GM23248 (cell line): Measurements from ENCODE around the gene IL36B. TPM values are rescaled to one million over a fixed set of nuclear protein-coding genes. Genes with fewer than 3 reads are reported as not detected.

Source experiments
- DNase-seq: peaks from one replicate; pipeline ENCODE4 v3.0.0-alpha.2; 2015
- H2AFZ ChIP-seq: fragments of 200-600 bp; sonication (generic); 2 replicates; pipeline ENCODE4 v1.6.1; 2016; ENCODE audit warnings: antibody characterized with exemption
- H3F3A ChIP-seq: fragments of 200-600 bp; sonication (generic); 2 replicates; pipeline ENCODE4 v1.6.1; 2016; ENCODE audit warnings: mild to moderate bottlenecking, antibody characterized with exemption, mixed run types; ENCODE audit not compliant: insufficient read depth
- H3K27ac ChIP-seq: fragments of 200-600 bp; sonication (generic); 2 replicates; pipeline ENCODE4 v1.5.1; 2016; ENCODE audit warnings: mild to moderate bottlenecking
- H3K27me3 ChIP-seq: fragments of 200-600 bp; sonication (generic); replicated peaks from 2 replicates; pipeline ENCODE4 v1.6.1; 2016; ENCODE audit warnings: mild to moderate bottlenecking; ENCODE audit not compliant: insufficient read depth
- H3K36me3 ChIP-seq: fragments of 200-600 bp; sonication (generic); 2 replicates; pipeline ENCODE4 v1.6.1; 2016; ENCODE audit warnings: low read depth, mild to moderate bottlenecking
- H3K4me1 ChIP-seq: fragments of 200-600 bp; sonication (generic); 2 replicates; pipeline ENCODE4 v1.6.1; 2016; ENCODE audit warnings: mild to moderate bottlenecking; ENCODE audit not compliant: insufficient read depth
- H3K4me2 ChIP-seq: fragments of 200-600 bp; sonication (generic); one replicate; pipeline ENCODE4 v1.6.1; 2016; ENCODE audit warnings: mild to moderate bottlenecking; ENCODE audit not compliant: unreplicated experiment
- H3K4me3 ChIP-seq: fragments of 200-600 bp; sonication (generic); 2 replicates; pipeline ENCODE4 v1.5.1; 2016; ENCODE audit warnings: mild to moderate bottlenecking
- H3K79me2 ChIP-seq: fragments of 200-600 bp; sonication (generic); 2 replicates; pipeline ENCODE4 v1.6.1; 2016; ENCODE audit warnings: mild to moderate bottlenecking; ENCODE audit not compliant: insufficient read depth
- H3K9ac ChIP-seq: fragments of 200-600 bp; sonication (generic); 2 replicates; pipeline ENCODE4 v1.6.1; 2016; ENCODE audit warnings: mild to moderate bottlenecking
- H3K9me2 ChIP-seq: fragments of 200-600 bp; sonication (generic); 2 replicates; pipeline ENCODE4 v1.6.1; 2016; ENCODE audit warnings: mixed run types, mild to moderate bottlenecking, moderate library complexity; ENCODE audit not compliant: insufficient read depth
- H3K9me3 ChIP-seq: fragments of 200-600 bp; sonication (generic); one replicate; pipeline ENCODE4 v1.6.1; 2017; ENCODE audit warnings: low read depth
- H4K20me1 ChIP-seq: fragments of 200-600 bp; sonication (generic); 2 replicates; pipeline ENCODE4 v1.6.0; 2016; ENCODE audit not compliant: insufficient read depth
- EZH2 ChIP-seq: fragments of 200-600 bp; sonication (generic); IDR thresholded peaks from 2 replicates; pipeline ENCODE4 v1.6.1; 2018; ENCODE audit warnings: antibody characterized with exemption, mild to moderate bottlenecking; ENCODE audit not compliant: insufficient read depth, poor library complexity, severe bottlenecking
- EZH2phosphoT487 ChIP-seq: fragments of 200-600 bp; sonication (generic); IDR thresholded peaks from 2 replicates; pipeline ENCODE4 v1.6.1; 2018; ENCODE audit warnings: antibody characterized with exemption, moderate library complexity, mild to moderate bottlenecking, low read depth; ENCODE audit not compliant: insufficient read depth
- WGBS, 2 experiments: methylation state at CpG; one replicate each; pipeline ENCODE4 v1.1.6; 2015 to 2017; ENCODE audit warnings: low lambda C conversion rate in 2 of 2, low coverage in 1 of 2; ENCODE audit errors: missing lambda C conversion rate in 2 of 2; 5-methylcytosine and 5-hydroxymethylcytosine counted together
- in situ Hi-C: fragments of 300-500 bp; cut with MboI; formaldehyde crosslinking; loops from 2 replicates; pipeline ENCODE4 v1.15.0; 2020
- polyA plus RNA-seq: library from polyadenylated mRNA; unstranded; fragments of >200 nt; fragmentation: Nextera tagmentation; extraction: Ambion mirVana; gene quantifications from 2 replicates; pipeline ENCODE4 v1.2.1, GENCODE V29; 2016
- total RNA-seq: library from RNA; depleted of rRNA; stranded (reverse); fragments of >200 nt; shearing (Covaris generic); gene quantifications from 2 replicates; pipeline ENCODE4 v1.2.3, GENCODE V29; 2014

The IL36B gene
- total and polyA plus RNA-seq, 2 experiments from 2014 or later, result not detected

- Histone ChIP-seq H3K9me2 (no peaks in the 10 kb centered on the region), H3K9ac (no peak overlapping the region), H3K9me3 (no peaks in the 10 kb centered on the region), H3K4me3 (no peak overlapping the region), H3K27ac (no peak overlapping the region), H2AFZ (no peak overlapping the region), H4K20me1 (no peaks in the 10 kb centered on the region), H3K4me2 (no peak overlapping the region), H3K79me2 (no peaks in the 10 kb centered on the region), H3K36me3 (no peaks in the 10 kb centered on the region), H3K4me1 (no peaks in the 10 kb centered on the region), H3F3A (no peaks in the 10 kb centered on the region), H3K27me3 (peaks cover 45% of the 10 kb centered on the region)
- in situ Hi-C loops, result no loop called here
- DNase-seq, result no peak
- TF ChIP-seq EZH2phosphoT487, result no peak
- 48 to 51% methylated on average over 9 of the region's 9 CpGs for WGBS, 2 experiments
Measured at GRCh38 chr2:113036763-113037162, 15.9 kb downstream of the IL36B start.

GRCh38 chr2:113034016-113034415, 18.7 kb downstream of the IL36B start:
- no peak overlapping the region for H2AFZ ChIP-seq
- peaks cover 48% of the 10 kb centered on the region for H3K27me3 ChIP-seq
- no peaks in the 10 kb centered on the region for H3K36me3 ChIP-seq
- H3K79me2 ChIP-seq, result no peaks in the 10 kb centered on the region
- H3K9ac ChIP-seq, result no peak overlapping the region
- no peak for TF ChIP-seq EZH2
- TF ChIP-seq EZH2phosphoT487, result no peak
- H3K4me3 ChIP-seq, result no peak overlapping the region
- no peak for DNase-seq
- H3K9me2 ChIP-seq, result no peaks in the 10 kb centered on the region
- WGBS, 2 experiments, result 25 to 28% methylated on average over 3 of the region's 3 CpGs
- no peaks in the 10 kb centered on the region for H3K4me1 ChIP-seq
- no peaks in the 10 kb centered on the region for H4K20me1 ChIP-seq
- H3K4me2 ChIP-seq, result no peak overlapping the region
- H3F3A ChIP-seq, result no peaks in the 10 kb centered on the region
- no peak overlapping the region for H3K27ac ChIP-seq
- in situ Hi-C loops, result no loop called here
- no peaks in the 10 kb centered on the region for H3K9me3 ChIP-seq

GRCh38 chr2:113032737-113033136, 19.9 kb downstream of the IL36B start:
- Histone ChIP-seq H3K27me3 (peaks cover 61% of the 10 kb centered on the region), H3F3A (no peaks in the 10 kb centered on the region), H3K9me2 (no peaks in the 10 kb centered on the region), H2AFZ (no peak overlapping the region), H3K9me3 (no peaks in the 10 kb centered on the region), H3K36me3 (no peaks in the 10 kb centered on the region), H3K9ac (no peak overlapping the region), H4K20me1 (no peaks in the 10 kb centered on the region), H3K79me2 (no peaks in the 10 kb centered on the region), H3K4me2 (no peak overlapping the region), H3K4me1 (no peaks in the 10 kb centered on the region), H3K27ac (no peak overlapping the region), H3K4me3 (no peak overlapping the region)
- TF ChIP-seq EZH2 (no peak), EZH2phosphoT487 (no peak)
- DNase-seq, result no peak
- 80 to 94% methylated on average over 1 of the region's 1 CpG for WGBS, 2 experiments
- in situ Hi-C loops, result no loop called here

- H3F3A ChIP-seq, result no peaks in the 10 kb centered on the region
- H3K4me2 ChIP-seq, result no peak overlapping the region
- no peak overlapping the region for H3K27ac ChIP-seq
- H3K9ac ChIP-seq, result no peak overlapping the region
- H3K9me2 ChIP-seq, result no peaks in the 10 kb centered on the region
- in situ Hi-C loops, result no loop called here
- no peaks in the 10 kb centered on the region for H4K20me1 ChIP-seq
- no peak for DNase-seq
- no peak for TF ChIP-seq EZH2
- no peak for TF ChIP-seq EZH2phosphoT487
- H2AFZ ChIP-seq, result no peak overlapping the region
- 0% methylated on average over 1 of the region's 1 CpG for WGBS, 2 experiments
- peaks cover 83% of the 10 kb centered on the region for H3K27me3 ChIP-seq
- no peaks in the 10 kb centered on the region for H3K36me3 ChIP-seq
- no peaks in the 10 kb centered on the region for H3K9me3 ChIP-seq
- no peak overlapping the region for H3K4me3 ChIP-seq
- no peaks in the 10 kb centered on the region for H3K79me2 ChIP-seq
- H3K4me1 ChIP-seq, result no peaks in the 10 kb centered on the region
Measured at GRCh38 chr2:113028112-113028511, 24.6 kb downstream of the IL36B start.

- H3F3A ChIP-seq, result no peaks in the 10 kb centered on the region
- H3K79me2 ChIP-seq, result no peaks in the 10 kb centered on the region
- no peak overlapping the region for H2AFZ ChIP-seq
- WGBS, 2 experiments, result 33 to 35% methylated on average over 2 of the region's 2 CpGs
- in situ Hi-C loops, result no loop called here
- no peak overlapping the region for H3K9ac ChIP-seq
- H3K4me2 ChIP-seq, result no peak overlapping the region
- no peak overlapping the region for H3K27ac ChIP-seq
- no peak overlapping the region for H3K4me3 ChIP-seq
- no peaks in the 10 kb centered on the region for H3K9me2 ChIP-seq
- no peaks in the 10 kb centered on the region for H3K36me3 ChIP-seq
- no peak for DNase-seq
- H3K27me3 ChIP-seq, result peaks cover 84% of the 10 kb centered on the region
- H3K4me1 ChIP-seq, result no peaks in the 10 kb centered on the region
- TF ChIP-seq EZH2 (no peak), EZH2phosphoT487 (no peak)
- H3K9me3 ChIP-seq, result no peaks in the 10 kb centered on the region
- no peaks in the 10 kb centered on the region for H4K20me1 ChIP-seq
Measured at GRCh38 chr2:113027691-113028090, 25.0 kb downstream of the IL36B start.
